SJSA1 (cell line): ENCODE data around the gene ELOA. TPM values are rescaled to one million over a fixed set of nuclear protein-coding genes. Genes with fewer than 3 reads are reported as not detected.
"Not testable (repeated sequence)": the region's sequence is repeated elsewhere in the genome, so short reads cannot be mapped to it uniquely, and the experiment has no call there.

Source experiments
- DNase-seq, 2 experiments: peaks; one replicate each; pipeline ENCODE4 v3.0.0-alpha.2; 2015 to 2020; ENCODE audit warnings: low spot score in 2 of 2, low read depth in 1 of 2
- H3K27ac ChIP-seq: fragments of 250-450 bp; sonication (Bioruptor Pico); 2 replicates; pipeline ENCODE4 v1.5.1; 2020; ENCODE audit warnings: mild to moderate bottlenecking, moderate library complexity
- H3K27me3 ChIP-seq: fragments of 250-450 bp; sonication (Bioruptor Pico); replicated peaks from 2 replicates; pipeline ENCODE4 v1.5.1; 2020; ENCODE audit warnings: mild to moderate bottlenecking, moderate library complexity
- H3K36me3 ChIP-seq: fragments of 250-450 bp; sonication (Bioruptor Pico); 2 replicates; pipeline ENCODE4 v1.5.1; 2020; ENCODE audit warnings: mild to moderate bottlenecking
- H3K4me1 ChIP-seq: fragments of 250-450 bp; sonication (Bioruptor Pico); replicated peaks from 2 replicates; pipeline ENCODE4 v1.6.1; 2021; ENCODE audit warnings: mild to moderate bottlenecking
- H3K4me3 ChIP-seq: fragments of 250-450 bp; sonication (Bioruptor Pico); 2 replicates; pipeline ENCODE4 v1.5.1; 2020; ENCODE audit warnings: mild to moderate bottlenecking
- H3K9me3 ChIP-seq: fragments of 250-450 bp; sonication (Bioruptor Pico); replicated peaks from 2 replicates; pipeline ENCODE4 v1.5.1; 2020; ENCODE audit warnings: mild to moderate bottlenecking
- total RNA-seq: library from RNA; depleted of rRNA; stranded (reverse); fragments of >200 nt; shearing (Covaris generic); gene quantifications from 2 replicates; pipeline ENCODE4 v1.2.3, GENCODE V29; 2014

The ELOA gene
- total RNA-seq, 1 experiment from 2014 or later: 63.4 TPM

DNA sequence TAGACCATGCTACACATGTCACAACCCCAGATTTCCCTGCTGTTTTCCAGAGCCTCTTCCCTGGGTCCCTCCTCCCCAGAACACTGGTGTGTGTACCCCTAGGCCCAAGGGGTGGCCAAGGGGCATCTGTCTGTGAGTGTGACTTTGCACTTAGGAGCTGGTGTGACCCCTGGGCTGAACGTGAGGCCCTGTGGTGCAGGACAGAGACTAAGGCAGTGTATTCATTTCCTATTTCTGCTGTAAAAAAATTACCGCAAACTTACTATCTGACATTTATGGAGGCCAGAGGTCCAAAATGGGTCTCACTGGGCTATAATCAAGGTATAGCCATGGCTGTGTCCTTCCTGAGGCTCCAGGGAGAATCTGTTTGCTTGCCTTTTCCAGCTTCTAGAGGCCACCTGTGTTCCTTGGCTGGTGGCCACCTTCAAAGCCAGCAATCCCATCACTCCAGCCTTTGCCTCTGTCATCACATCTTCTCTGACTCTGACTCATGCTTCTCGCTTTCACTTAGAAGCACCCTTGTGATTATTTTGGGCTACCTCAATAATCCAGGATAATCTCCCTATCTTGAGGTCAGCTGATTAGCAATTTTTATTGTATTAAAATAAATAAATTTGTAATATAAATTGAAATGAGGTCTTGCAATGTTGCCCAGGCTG is 24.0 kb upstream of the ELOA start:
- no peaks in the 10 kb centered on the region for H3K4me1 ChIP-seq
- no peak overlapping the region for H3K27ac ChIP-seq
- DNase-seq: no peak
- H3K27me3 ChIP-seq: no peaks in the 10 kb centered on the region
- H3K9me3 ChIP-seq: no peaks in the 10 kb centered on the region
- H3K36me3 ChIP-seq: no peaks in the 10 kb centered on the region; the same call in 1 of the 2 replicates
- no peak overlapping the region for H3K4me3 ChIP-seq

DNA sequence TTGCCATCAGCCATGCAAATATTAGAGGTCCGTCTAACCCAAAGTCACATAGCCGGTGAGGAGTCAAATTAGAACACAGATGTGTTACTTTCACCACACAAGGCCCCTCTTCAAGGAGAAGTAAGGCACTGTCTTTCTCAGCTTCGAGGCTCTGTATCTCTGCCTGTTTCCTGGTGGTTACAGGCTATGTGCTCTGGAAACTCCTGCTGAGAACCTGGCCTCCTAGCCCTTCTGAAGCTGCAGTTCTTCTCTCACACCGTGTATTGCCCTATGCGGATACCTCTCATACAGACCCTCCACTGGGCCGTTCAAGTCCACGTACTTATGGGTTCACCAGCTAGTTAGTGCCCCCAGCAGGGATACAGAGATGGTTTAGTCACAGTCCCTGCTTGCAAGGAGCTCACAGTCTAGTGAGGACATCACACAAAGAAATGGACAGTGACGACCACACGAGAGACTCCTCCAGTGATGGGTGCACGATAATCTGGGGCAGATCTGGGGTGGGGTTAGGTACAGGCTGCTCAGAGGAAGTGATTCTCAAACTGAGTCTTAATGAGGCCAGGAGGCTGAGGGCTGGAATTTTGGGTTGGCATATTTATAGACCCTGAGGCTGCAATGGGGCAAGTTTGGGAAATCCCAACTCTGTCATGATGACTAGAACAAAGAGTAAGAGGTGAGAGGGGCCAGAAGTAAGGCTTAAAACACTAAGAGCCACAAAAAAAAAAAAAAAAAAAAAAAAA is 22.8 kb upstream of the ELOA start:
- H3K36me3 ChIP-seq: no peaks in the 10 kb centered on the region; the same call in 1 of the 2 replicates
- no peak overlapping the region for H3K27ac ChIP-seq
- H3K27me3 ChIP-seq: no peaks in the 10 kb centered on the region
- no peaks in the 10 kb centered on the region for H3K9me3 ChIP-seq
- no peak overlapping the region for H3K4me3 ChIP-seq
- DNase-seq: no peak
- no peaks in the 10 kb centered on the region for H3K4me1 ChIP-seq

DNA sequence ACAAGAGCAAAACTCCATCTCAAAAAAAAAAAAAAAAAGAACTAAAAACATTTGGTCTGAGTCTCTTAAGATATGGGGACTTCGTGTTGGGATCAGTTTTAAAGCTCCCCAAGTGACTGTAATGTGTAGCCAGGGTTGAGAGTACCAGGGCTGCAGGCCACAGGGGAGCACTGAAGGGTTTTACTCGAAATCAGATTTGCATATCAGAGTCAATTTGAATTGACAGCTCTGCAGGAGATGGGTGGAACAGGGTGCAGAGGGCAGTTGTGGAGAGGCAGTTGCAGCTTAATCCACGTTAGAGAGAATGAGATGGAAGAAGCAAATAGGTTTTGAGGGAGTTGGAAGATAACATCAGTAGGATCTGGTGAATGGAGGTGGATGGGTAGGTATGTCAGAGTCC is 20.6 kb upstream of the ELOA start:
- no peak overlapping the region for H3K27ac ChIP-seq
- DNase-seq: no peak
- H3K27me3 ChIP-seq: no peaks in the 10 kb centered on the region
- H3K9me3 ChIP-seq: no peaks in the 10 kb centered on the region
- no peaks in the 10 kb centered on the region for H3K4me1 ChIP-seq
- H3K4me3 ChIP-seq: no peak overlapping the region
- H3K36me3 ChIP-seq: no peaks in the 10 kb centered on the region; the same call in 1 of the 2 replicates

DNA sequence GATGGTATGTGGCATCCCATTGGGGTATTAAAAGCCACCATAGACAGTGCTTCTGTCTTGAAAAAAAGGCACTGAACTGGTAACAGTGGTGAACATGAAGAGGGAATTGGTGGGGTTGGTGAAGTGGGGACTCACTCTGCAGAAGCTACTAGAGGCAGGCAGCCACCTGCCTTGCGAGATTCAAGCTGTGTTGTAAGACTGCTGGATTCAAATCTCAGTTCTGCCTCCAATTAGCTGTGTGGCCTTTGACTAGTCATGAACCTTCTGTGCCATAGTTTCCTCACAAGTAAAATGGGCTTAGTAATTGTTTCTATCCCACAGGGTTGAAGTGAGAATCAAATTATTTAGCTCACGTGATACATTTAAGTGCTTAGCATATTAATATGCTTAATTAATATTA is 16.6 kb upstream of the ELOA start:
- H3K27me3 ChIP-seq: no peaks in the 10 kb centered on the region
- no peak overlapping the region for H3K27ac ChIP-seq
- no peaks in the 10 kb centered on the region for H3K4me1 ChIP-seq
- H3K9me3 ChIP-seq: no peaks in the 10 kb centered on the region
- H3K36me3 ChIP-seq: no peaks in the 10 kb centered on the region
- H3K4me3 ChIP-seq: no peak overlapping the region
- no peak for DNase-seq

DNA sequence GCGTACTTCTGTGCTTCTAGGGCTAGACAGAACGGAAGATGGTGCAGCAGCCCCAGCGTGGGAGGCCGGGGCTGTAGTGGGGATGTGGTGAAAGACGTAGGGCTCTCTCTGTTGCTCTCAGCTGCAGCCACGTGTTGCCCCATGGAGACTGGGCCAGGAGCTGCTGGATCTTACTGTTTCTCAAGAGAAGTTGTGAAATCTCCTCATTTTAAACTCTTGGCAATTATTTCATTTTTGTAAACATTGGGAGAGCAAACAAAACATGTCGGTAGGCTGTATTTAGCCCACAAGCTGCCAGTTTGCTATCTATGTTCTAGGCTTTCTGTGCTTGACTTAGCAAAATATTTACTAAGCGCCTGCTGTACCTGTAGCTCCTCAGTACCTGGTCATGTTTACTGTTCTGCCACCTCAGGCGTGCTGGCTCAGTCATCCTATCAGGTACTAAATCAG is 15.9 kb upstream of the ELOA start:
- Histone ChIP-seq H3K36me3 (no peaks in the 10 kb centered on the region), H3K27ac (no peak overlapping the region), H3K27me3 (no peaks in the 10 kb centered on the region), H3K4me1 (no peaks in the 10 kb centered on the region), H3K9me3 (no peaks in the 10 kb centered on the region), H3K4me3 (no peak overlapping the region)
- DNase-seq: no peak

DNA sequence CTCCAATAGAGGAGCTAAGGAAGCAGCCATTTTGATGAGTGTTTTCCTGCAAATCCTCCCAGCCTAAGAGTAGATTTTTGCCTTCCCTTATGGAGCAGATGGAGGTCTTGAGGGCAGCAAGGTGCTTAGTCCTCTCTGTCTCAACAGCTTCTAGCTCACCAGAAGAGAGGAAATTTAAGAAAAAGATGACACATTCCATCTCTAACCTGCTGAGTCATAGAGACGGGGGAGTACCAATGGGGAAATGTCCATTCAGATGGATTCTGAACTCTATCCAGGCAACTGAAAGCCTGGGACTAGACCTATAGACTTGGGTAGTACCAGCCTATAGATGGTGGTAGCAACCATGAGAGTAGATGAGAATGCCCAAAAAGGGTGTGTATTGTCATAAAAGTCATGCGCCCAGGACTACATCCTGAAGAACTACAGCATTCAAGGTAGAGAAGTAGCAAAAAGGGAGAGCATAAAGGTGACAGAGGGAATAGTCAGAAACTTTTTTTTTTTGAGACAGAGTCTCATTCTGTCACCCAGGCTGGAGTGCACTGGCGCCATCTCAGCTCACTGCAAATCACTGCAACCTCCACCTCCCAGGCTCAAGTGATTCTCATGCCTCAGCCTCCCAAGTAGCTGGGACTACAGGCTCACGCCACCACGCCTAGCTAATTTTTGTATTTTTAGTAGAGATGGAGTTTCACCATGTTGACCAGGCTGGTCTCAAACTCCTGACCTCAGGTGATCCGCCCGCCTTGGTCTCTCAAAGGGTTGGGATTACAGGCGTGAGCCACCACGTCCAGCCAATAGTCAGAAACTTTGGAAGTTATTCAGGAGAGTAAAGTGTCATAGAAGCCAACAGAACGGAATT is 10.7 kb upstream of the ELOA start:
- Histone ChIP-seq H3K4me1 (no peaks in the 10 kb centered on the region), H3K36me3 (no peaks in the 10 kb centered on the region; the same call in 1 of the 2 replicates), H3K4me3 (no peak overlapping the region), H3K27ac (no peak overlapping the region), H3K27me3 (no peaks in the 10 kb centered on the region), H3K9me3 (no peaks in the 10 kb centered on the region)
- no peak for DNase-seq

DNA sequence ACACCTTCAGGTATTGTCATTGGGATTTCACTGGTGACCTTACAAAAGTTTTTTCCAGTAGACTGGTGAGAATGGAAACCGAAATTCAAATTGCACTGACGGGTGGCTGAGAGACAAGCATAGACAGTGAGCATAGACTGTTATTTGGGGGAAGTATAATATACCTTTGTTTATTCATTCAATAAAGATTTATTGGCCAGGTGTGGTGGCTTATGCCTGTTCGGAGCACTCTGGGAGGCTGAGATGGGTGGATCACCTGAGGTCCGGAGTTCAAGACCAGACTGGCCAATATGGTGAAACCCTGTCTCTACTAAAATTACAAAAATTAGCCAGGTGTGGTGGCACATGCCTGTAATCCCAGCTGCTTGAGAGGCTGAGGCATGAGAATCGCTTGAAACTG is 10.0 kb upstream of the ELOA start:
- not testable (repeated sequence) for H3K27me3 ChIP-seq

DNA sequence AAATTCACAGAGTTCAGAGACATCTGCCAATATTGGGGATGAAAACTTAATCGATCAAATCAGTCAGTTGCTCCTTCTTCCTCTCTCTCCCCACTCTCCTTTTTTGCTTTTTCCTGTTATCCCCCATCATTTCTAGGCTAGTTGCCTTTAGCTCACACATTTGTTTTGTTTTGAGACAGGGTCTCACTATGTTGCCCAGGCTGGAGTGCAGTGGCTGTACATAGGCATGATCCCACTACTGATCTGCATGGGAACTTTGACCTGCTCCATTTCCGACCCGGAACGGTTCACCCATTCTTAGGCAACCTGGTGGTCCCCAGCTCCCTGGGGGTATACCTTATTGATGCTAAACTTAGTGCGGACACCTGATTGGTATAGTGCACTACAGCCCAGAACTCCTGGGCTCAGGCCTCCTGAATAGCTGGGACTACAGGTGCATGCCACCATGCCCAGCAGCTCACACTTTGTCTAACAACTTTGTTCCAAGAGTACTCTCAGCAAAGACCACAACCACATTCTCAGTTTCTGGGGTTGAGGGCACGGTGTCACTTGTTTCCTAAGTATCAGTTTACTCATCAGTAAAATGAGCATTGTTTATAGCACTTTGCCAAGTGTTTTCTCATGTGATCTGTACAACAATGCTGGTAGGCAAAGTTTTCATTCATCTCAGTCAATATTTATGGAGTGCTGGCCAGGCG is 6.7 kb upstream of the ELOA start:
- Histone ChIP-seq H3K9me3 (no peaks in the 10 kb centered on the region), H3K36me3 (no peaks in the 10 kb centered on the region; the same call in 1 of the 2 replicates), H3K27ac (no peak overlapping the region), H3K4me1 (no peaks in the 10 kb centered on the region), H3K4me3 (no peak overlapping the region), H3K27me3 (no peaks in the 10 kb centered on the region)
- no peak for DNase-seq

More for the DNA sequence above, 10.0 kb upstream of the ELOA start:
- not testable (repeated sequence) for DNase-seq, H3K9me3 ChIP-seq, H3K4me1 ChIP-seq, H3K4me3 ChIP-seq, H3K27ac ChIP-seq, H3K36me3 ChIP-seq

DNA sequence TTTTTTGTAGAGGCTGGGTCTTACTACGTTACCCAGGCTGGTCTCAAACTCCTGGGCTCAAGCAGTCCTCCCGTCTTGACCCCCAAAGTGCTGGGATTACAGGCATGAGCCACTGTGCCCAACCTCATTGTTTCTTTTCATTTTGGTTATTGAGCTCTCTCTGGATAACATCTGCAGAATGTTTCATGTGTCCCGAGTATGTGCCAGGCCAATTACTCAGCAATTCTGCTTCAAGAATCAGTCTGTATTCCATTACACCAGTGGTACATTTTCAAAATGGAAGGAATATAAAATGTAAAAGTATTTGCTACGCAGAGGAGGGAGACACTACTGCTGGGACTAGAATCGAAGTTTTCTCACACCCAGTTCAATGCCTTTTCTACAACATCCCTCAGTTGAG is 1.7 kb upstream of the ELOA start:
- H3K9me3 ChIP-seq: 0 out of 2 replicates have a peak, but pooled peaks cover 5% of the 10 kb centered on the region
- no peaks in the 10 kb centered on the region for H3K27me3 ChIP-seq
- H3K4me1 ChIP-seq: peaks cover 18% of the 10 kb centered on the region
- no peak for DNase-seq
- no peak overlapping the region for H3K27ac ChIP-seq
- H3K4me3 ChIP-seq: no peak overlapping the region
- peaks cover 18% of the 10 kb centered on the region for H3K36me3 ChIP-seq

DNA sequence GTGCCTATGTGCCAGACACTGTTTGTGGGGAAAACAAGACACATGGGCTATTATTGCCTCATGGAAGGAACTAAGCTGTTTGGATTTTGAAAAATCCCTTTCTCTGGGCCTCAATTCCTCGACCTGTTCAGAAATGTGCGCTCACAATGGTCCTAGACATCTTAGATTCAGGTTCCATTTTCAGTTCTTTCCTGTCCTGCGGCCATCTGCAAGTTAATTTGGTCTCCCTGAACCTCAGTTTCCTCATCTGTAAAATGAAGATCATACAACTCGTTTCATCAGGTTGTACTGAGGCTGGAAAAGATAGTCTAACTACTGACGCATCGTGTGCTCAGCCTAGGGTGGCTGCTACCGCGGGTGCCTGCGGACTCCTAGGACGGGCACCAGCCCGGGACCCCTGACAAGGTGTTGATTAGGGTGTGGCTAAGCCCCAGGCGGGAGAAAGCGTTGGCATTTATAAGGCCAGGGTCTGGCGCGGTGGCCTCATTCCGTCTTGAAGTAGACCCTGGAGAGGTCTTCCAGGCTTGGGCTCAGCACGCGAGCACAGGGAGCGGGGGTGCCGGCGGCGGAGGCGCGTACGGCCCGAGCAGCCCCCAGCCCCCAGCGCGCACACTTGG is 493 bp upstream of the ELOA start:
- DNase-seq: peak; percentile 45 to 51
- H3K27ac ChIP-seq: peak overlapping the region; percentile 48
- H3K36me3 ChIP-seq: peaks cover 28% of the 10 kb centered on the region
- peak overlapping the region; percentile 98 for H3K4me3 ChIP-seq
- 0 out of 2 replicates have a peak, but pooled peaks cover 5% of the 10 kb centered on the region for H3K9me3 ChIP-seq
- peaks cover 18% of the 10 kb centered on the region for H3K4me1 ChIP-seq
- no peaks in the 10 kb centered on the region for H3K27me3 ChIP-seq

DNA sequence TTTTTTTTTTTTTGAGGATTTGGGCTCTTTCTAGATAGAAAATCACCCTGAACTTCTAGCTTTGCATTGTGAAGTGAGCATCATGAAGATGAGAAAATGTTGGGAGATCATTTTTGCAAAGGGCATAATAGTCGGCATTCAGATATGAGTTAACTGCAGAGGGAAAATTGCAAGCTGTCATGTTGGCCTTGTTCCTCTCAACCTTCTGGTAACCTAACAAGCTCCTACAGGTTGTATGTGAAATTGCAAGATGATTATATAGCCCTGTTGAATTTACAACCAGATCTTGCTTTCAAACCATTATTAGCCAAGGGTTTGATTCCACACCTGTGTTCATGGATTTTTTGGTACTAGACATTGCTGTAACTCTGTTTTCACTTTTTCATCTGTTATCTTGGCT is 2.2 kb downstream of the ELOA start:
- 0 out of 2 replicates have a peak, but pooled peaks cover 5% of the 10 kb centered on the region for H3K9me3 ChIP-seq
- no peak overlapping the region for H3K27ac ChIP-seq
- no peak overlapping the region for H3K4me3 ChIP-seq
- peaks cover 50% of the 10 kb centered on the region for H3K36me3 ChIP-seq
- peaks cover 18% of the 10 kb centered on the region for H3K4me1 ChIP-seq
- DNase-seq: no peak
- no peaks in the 10 kb centered on the region for H3K27me3 ChIP-seq

DNA sequence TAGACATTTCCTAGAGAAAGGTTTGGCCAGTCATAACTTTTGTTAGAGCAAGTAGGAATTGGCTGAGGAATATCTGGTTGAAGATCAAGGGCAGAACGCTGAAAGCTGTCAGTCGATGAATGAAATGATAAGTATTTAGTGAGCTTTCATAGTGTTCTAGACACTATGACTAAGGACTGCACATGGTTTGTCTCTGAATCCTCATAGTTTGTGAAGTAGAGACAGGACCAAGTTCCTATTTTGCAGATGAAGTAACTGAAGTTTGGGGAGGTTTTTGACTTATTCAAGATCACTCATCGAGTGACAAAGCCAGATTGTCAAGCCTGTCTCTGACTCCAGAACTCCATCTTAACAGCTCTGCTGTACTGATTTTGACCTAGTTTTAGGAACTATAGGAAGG is 4.7 kb downstream of the ELOA start:
- 0 out of 2 replicates have a peak, but pooled peaks cover 5% of the 10 kb centered on the region for H3K9me3 ChIP-seq
- peaks cover 10% of the 10 kb centered on the region for H3K4me1 ChIP-seq
- no peak overlapping the region for H3K27ac ChIP-seq
- H3K4me3 ChIP-seq: no peak overlapping the region
- DNase-seq: no peak
- no peaks in the 10 kb centered on the region for H3K27me3 ChIP-seq
- peaks cover 74% of the 10 kb centered on the region for H3K36me3 ChIP-seq
